Measurements from ENCODE around the gene WDFY3. TPM values are rescaled to one million over a fixed set of nuclear protein-coding genes. Genes with fewer than 3 reads are reported as not detected.

Gene WDFY3
- polyA plus RNA-seq, 1 donor (not counting 4 experiments of a cell fraction or from before 2014, with no cell fraction given): 28.5 TPM

DNA sequence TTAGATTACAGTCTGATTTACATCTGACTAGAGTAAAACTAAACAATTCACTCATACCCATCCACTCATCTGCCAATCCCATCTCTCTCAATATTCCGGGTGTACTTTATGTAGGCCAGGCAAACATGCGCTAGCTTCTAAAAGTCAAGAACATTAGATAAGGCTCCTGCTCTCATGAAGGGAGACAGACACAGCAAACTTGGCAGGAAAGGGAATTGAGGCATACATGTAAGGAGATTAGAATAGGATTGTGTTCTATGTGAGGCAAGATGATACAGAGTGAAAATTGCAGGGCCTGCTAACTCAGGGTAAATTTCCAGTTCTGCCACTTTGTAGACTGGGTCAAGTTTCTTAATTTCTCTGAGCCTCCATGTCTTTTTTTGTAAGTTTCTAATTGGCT, 247.8 kb downstream of the WDFY3 start:
- H3K36me3 ChIP-seq (ENCODE audit: control insufficient read depth in 2 of 2, extremely low read depth in 1 of 2, insufficient read depth in 2 of 2, low read length in 2 of 2): peaks cover 0 to 10% of the 10 kb centered on the region in 2 experiments
- dilution Hi-C loops (cut with MboI; ENCODE audit: extremely low pct_ligation_motif_present, low sequenced_read_pairs): no loop called here
- no peak for DNase-seq (ENCODE audit: low read depth, low spot score)

DNA sequence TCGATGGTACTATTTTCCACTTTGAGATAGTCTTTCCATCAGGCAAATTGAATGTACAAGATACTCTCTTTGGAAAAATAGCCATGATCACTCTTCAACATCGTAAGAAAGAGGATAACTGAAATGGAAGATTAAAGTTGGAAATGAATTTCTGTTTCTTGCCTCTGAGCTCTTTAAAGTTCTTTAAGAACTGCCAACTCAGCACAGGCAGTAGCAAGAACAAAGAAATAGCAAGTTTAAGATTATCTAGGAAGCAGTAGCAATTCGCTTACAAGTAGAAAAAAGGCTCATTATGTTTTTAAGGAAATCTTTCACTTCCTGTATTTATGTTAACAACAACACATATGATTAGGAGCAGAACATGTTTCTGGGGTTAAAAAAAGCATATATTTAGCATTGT, 255.9 kb downstream of the WDFY3 start:
- H3K4me1 ChIP-seq (ENCODE audit: control insufficient read depth, extremely low read depth, insufficient read depth, low read length): no peaks in the 10 kb centered on the region
- H3K9me3 ChIP-seq (ENCODE audit: control insufficient read depth, low read depth, low read length): no peaks in the 10 kb centered on the region
- H4K20me1 ChIP-seq (ENCODE audit: control insufficient read depth, extremely low read depth, insufficient read depth, low read length): no peaks in the 10 kb centered on the region
- H3K4me2 ChIP-seq (ENCODE audit: control insufficient read depth, extremely low read depth, insufficient read depth, low read depth, low read length): no peak overlapping the region
- H3K9ac ChIP-seq (ENCODE audit: control insufficient read depth, extremely low read depth, insufficient read depth, low read length): no peak overlapping the region
- no peaks in the 10 kb centered on the region for H3K79me2 ChIP-seq (ENCODE audit: control insufficient read depth, insufficient read depth, low read length)
- H3K4me3 ChIP-seq (ENCODE audit: control insufficient read depth in 2 of 3, extremely low read depth in 1 of 3, insufficient read depth in 2 of 3, low read depth in 1 of 3, low read length in 3 of 3): no peak overlapping the region
- FAIRE-seq: no peak
- H3K36me3 ChIP-seq (ENCODE audit: control insufficient read depth in 2 of 2, extremely low read depth in 1 of 2, insufficient read depth in 2 of 2, low read length in 2 of 2): peaks cover 8 to 20% of the 10 kb centered on the region in 2 experiments
- no peaks in the 10 kb centered on the region for H3K9me1 ChIP-seq (ENCODE audit: control insufficient read depth, extremely low read depth, insufficient read depth, low read length)
- no peak for DNase-seq (ENCODE audit: low read depth, low spot score)
- H3K27me3 ChIP-seq (ENCODE audit: control insufficient read depth, extremely low read depth, insufficient read depth, low read length): no peaks in the 10 kb centered on the region
- H2AFZ ChIP-seq (ENCODE audit: control insufficient read depth, low read length): no peak overlapping the region
- dilution Hi-C loops (cut with MboI; ENCODE audit: extremely low pct_ligation_motif_present, low sequenced_read_pairs): no loop called here
- TF ChIP-seq EZH2 (IDR thresholded peaks at IDR 0.05; ENCODE audit: low read length): no peak
- TF ChIP-seq, protein P1, sequence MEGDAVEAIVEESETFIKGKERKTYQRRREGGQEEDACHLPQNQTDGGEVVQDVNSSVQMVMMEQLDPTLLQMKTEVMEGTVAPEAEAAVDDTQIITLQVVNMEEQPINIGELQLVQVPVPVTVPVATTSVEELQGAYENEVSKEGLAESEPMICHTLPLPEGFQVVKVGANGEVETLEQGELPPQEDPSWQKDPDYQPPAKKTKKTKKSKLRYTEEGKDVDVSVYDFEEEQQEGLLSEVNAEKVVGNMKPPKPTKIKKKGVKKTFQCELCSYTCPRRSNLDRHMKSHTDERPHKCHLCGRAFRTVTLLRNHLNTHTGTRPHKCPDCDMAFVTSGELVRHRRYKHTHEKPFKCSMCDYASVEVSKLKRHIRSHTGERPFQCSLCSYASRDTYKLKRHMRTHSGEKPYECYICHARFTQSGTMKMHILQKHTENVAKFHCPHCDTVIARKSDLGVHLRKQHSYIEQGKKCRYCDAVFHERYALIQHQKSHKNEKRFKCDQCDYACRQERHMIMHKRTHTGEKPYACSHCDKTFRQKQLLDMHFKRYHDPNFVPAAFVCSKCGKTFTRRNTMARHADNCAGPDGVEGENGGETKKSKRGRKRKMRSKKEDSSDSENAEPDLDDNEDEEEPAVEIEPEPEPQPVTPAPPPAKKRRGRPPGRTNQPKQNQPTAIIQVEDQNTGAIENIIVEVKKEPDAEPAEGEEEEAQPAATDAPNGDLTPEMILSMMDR (optimal IDR thresholded peaks at IDR 0.05 in 1 of 3, IDR thresholded peaks at IDR 0.05 in 1 of 3, conservative IDR thresholded peaks at IDR 0.05 in 1 of 3; ENCODE audit: extremely low read depth in 1 of 3, insufficient read depth in 2 of 3, low read length in 3 of 3): no peak
- H3K27ac ChIP-seq (ENCODE audit: control insufficient read depth, insufficient read depth, low read length): no peak overlapping the region

More for the DNA sequence above, 247.8 kb downstream of the WDFY3 start:
- TF ChIP-seq, protein P1 (optimal IDR thresholded peaks at IDR 0.05 in 1 of 3, IDR thresholded peaks at IDR 0.05 in 1 of 3, conservative IDR thresholded peaks at IDR 0.05 in 1 of 3; ENCODE audit: extremely low read depth in 1 of 3, insufficient read depth in 2 of 3, low read length in 3 of 3): no peak
- TF ChIP-seq EZH2 (IDR thresholded peaks at IDR 0.05; ENCODE audit: low read length): no peak
- H3K4me1 ChIP-seq (ENCODE audit: control insufficient read depth, extremely low read depth, insufficient read depth, low read length): no peaks in the 10 kb centered on the region
- no peaks in the 10 kb centered on the region for H3K9me3 ChIP-seq (ENCODE audit: control insufficient read depth, low read depth, low read length)
- no peaks in the 10 kb centered on the region for H4K20me1 ChIP-seq (ENCODE audit: control insufficient read depth, extremely low read depth, insufficient read depth, low read length)
- H3K27ac ChIP-seq (ENCODE audit: control insufficient read depth, insufficient read depth, low read length): no peak overlapping the region
- H3K9ac ChIP-seq (ENCODE audit: control insufficient read depth, extremely low read depth, insufficient read depth, low read length): no peak overlapping the region
- no peak for FAIRE-seq
- H3K27me3 ChIP-seq (ENCODE audit: control insufficient read depth, extremely low read depth, insufficient read depth, low read length): no peaks in the 10 kb centered on the region
- no peak overlapping the region for H3K4me3 ChIP-seq (ENCODE audit: control insufficient read depth in 2 of 3, extremely low read depth in 1 of 3, insufficient read depth in 2 of 3, low read depth in 1 of 3, low read length in 3 of 3)
- H3K4me2 ChIP-seq (ENCODE audit: control insufficient read depth, extremely low read depth, insufficient read depth, low read depth, low read length): no peak overlapping the region
- H2AFZ ChIP-seq (ENCODE audit: control insufficient read depth, low read length): no peak overlapping the region
- no peaks in the 10 kb centered on the region for H3K79me2 ChIP-seq (ENCODE audit: control insufficient read depth, insufficient read depth, low read length)
- H3K9me1 ChIP-seq (ENCODE audit: control insufficient read depth, extremely low read depth, insufficient read depth, low read length): no peaks in the 10 kb centered on the region
